HG03558 (cell line): ENCODE measurements around the gene LRRC73.
"Not testable (repeated sequence)": the region's sequence is repeated elsewhere in the genome, so short reads cannot be mapped to it uniquely, and the experiment has no call there.

ENCODE experiments used
- ATAC-seq: cut with Tn5 transposase; IDR thresholded peaks from one replicate; pipeline ENCODE4 v1.9.1; 2021; ENCODE audit warnings: moderate number of reproducible peaks; ENCODE audit not compliant: unreplicated experiment; ENCODE audit errors: extremely low read depth

LRRC73 gene

DNA sequence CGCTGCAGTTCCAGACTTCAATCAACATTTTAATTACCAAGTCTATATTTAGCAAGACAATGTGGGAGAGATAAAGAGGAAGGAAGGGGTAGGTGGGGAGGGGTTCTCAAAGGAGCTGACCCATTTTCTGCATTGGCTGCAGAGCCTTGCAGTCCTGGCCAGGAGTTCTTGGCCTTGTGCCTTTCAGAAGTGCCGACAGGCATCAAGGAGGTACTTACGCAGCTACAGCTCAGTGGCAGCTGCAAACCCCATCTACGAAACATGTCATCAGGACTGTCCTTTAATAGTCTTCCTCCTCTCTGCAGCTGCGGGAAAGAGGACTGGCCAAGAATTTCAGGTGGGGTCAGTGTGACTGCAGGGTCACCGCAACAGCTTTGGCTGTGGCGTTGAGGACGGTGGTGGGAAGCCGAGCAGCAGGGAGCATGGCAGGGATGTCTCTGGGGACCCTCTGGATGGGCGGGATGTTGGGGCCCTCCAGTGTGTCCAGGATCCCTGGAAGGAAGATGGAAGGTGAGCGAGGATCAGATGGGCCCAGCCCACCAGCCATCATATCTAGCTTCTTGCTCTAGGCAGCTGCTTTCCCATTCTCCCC is 1.8 kb upstream of the LRRC73 start:
- ATAC-seq, result no peak

DNA sequence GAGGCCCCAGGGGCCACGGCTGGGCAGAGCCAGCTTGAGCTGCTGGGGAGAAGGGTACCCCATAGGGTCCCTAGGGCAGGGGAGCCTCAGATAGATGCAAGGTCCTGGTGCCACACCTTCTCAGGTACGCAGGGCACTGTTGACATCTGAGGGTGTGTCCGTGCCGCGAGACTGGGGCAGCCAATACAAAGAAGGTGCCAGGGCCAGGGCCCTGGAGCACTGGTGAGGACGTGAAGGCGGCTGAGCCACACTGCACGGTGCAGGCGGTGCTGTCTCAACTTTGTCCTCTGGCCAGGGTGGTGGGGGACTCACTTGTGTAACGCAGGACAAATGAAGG is 649 bp upstream of the LRRC73 start:
- ATAC-seq, result no peak

DNA sequence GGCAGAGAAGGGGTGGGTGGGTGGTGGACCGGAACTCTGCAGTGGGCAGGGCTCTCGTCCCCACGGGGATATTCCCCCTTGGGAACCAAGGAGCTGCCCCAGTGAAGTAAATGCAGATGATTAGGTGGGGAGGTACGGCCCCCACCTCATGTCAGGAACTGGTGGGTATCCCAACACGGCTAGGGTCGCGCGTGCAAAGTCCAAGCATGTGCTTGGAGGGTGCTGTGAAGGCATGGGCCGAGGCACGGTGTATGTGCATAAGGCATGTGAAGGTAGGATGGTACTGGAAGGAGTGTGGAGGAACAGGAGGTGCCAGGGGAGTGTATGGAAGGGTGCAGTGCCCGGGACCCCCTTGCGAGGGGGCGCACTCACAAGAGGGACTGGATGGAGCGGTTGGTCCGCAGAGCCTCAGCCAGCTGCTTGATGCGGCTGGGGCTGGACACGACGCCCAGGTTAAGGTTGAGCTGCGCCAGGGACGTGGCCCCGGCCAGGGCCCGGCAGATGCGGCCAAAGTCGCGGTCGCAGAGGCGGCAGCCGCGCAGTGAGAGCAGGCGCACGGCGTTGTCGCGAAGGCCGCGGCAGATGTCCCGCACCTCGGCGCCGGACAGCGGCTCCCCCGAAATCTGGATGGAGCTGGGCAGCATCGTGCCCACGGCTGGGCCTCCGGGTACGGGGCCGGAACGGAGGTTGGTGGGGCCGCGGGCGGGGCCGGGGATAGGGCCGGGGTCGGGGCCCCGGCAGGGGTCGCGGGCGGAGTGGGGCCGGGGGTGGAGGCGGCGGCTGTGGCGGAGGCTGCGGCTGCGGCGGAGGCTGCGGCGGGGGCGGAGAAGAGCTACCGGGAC is 783 bp downstream of the LRRC73 start:
- no peak for ATAC-seq

DNA sequence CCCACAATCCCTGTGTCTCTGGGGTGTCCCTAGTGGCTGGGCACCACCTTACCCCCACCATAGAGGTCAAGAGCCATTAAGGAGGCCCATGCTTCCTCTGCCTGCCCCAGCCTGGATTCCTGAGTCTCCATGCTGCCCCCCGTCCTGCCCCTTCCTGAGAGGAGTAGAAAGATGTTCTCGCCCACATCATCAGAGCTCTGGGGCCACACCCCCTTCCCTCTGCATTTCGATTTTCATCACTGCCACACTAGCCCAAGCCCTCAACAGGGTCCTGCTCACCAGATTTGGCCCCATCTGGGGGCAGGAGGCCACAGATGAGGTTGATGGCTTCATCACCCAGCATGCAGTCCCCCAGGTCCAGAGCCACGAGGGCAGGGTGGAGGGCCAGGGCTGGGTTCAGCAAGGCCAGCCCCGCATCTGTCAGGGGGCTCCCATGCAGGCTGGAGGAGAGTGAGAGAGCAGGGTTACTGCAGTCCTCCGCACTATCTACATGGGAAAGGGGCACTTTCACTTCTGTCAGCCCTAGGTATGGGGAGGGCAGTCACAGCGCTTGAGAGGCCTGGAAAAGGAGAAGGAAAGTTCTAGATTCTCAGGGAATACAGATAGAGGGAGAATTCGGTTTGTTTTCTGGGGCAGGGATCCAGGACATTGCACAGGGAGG is 1.5 kb downstream of the LRRC73 start:
- ATAC-seq, result no peak

DNA sequence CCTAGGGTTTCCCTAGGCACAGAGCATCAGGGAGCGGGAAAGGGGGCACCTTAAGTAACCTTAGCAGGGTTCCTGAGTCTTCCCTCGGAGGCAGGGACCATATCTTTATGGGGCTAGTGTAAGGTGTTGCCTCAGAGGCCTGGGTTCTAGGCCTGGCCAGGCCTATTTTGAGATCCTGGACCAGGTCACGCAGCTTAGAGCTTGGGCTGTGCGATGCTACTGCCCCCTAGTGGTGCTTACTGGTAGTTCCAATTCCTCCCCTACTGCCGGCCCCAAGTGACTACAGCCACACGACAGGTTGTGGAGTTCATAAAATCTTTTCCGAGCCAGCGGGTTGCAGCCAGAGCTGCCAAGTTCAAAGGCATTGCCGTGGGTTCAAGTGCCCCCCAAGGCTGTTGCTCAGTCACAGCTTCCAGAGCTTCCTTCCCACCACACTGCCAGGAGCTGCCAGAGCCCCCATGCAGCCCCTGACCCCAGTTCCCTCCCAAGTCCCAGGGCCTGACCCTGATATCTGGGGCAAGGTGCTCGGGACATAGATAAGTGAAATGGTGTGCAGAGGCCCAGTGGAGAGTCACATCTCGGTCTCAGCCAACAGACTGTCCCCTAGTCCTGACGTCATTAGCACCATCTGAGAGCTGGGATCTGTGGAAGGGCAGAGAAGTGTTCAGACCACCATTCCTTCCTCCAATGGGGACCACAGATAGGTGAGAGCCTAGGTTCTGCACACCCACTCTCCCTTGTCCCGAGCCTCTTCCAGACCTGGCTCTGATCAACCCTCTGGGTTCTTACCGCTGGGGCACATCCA is 3.3 kb downstream of the LRRC73 start:
- ATAC-seq, result no peak

DNA sequence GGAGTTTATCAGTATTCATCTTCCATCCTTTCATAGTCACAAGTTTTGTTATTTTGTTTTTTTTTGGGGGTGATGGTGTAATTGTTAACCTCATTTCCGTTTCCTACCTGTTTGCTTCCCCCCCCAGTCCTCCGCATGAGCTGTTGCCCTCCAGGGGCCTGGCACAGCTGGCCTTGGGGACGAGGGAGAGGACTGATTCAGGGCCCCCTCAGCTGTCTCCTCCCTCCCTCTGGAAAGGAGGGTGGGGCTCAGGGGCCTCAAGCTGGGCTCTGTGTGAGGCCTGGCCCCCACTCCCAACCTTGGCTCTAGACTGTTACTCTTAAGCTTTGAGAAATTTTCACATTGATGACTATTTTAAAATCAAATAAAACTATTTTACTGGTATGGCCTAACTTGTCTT is 4.0 kb downstream of the LRRC73 start:
- ATAC-seq, result no peak

DNA sequence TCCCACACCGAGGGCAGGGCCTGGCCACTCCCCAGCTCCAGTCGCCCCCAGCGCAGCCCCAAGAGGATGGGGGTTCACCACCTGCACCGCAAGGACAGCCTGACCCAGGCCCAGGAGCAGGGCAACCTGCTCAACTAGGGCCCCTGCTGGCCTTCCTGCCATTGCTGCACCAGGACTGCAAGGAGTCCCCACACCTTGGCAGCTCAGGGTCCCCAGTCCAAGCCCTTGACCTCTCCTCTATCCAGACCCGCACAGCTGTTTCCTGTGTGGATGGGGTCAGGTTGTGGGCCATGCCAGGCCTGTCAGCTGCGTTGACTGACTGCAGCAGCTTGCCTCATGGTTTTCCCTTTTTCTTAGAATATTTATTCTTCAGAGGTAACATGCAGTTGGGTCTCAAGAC is 4.4 kb downstream of the LRRC73 start:
- ATAC-seq, result no peak

DNA sequence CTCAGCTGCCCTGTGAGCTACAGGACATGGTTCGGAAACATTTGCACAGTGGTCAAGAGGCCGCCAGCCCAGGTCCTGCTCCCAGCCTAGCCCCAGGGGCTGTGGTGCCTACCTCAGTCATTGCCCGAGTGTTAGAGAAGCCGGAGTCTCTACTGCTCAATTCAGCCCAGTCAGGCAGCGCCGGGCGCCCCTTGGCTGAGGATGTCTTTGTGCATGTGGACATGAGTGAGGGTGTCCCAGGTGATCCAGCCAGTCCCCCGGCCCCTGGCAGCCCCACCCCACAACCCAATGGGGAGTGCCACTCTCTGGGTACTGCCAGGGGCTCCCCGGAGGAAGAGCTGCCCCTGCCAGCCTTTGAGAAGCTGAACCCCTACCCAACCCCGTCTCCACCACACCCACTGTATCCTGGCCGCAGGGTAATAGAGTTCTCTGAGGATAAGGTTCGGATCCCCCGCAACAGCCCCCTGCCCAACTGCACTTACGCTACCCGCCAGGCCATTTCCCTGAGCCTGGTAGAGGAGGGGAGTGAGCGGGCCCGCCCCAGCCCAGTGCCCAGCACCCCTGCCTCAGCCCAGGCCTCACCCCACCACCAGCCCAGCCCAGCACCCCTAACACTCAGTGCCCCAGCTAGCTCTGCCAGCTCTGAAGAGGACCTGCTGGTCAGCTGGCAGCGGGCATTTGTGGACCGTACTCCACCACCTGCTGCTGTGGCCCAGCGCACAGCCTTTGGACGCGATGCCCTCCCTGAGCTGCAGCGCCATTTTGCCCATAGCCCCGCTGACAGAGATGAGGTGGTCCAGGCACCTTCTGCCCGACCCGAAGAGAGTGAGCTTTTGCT is 5.2 kb downstream of the LRRC73 start:
- no peak for ATAC-seq

DNA sequence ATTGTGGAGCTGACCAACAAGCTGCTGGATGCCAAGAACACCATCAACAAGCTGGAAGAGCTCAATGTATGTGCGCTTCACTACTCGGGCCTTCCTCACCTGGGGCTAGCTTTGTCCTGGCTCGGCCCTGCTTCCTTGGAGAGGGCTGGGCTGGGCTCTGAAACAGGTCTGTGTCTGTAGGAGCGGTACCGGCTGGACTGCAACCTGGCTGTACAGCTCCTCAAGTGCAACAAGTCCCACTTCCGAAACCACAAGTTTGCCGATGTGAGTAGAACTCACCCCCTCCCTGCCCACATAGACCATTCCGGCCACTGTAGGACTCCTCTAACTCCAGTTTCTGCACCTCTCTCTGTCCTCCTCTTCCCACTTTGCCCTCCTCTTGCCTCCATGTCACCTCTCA is 6.7 kb downstream of the LRRC73 start:
- ATAC-seq, result no peak

DNA sequence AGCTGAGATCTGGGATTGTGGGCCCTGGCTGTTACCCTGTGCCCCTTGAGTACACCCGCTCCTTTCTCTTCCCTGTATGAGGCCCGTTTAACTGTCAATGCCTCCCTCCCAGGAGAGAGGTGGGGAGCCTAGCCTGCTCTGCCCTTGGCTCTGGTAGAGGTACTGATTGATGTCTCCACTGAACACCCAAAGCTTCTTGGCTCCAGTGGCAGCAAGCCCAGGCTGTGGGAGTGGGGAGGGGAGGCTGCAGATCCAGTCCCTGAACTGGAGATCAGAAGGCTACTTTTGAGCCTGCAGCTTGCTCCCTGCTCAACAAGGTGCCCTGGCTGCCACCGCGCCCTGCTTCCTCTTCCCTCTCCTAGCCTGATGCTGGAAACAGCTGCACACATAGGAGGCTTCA is 7.5 kb downstream of the LRRC73 start:
- ATAC-seq, result no peak

DNA sequence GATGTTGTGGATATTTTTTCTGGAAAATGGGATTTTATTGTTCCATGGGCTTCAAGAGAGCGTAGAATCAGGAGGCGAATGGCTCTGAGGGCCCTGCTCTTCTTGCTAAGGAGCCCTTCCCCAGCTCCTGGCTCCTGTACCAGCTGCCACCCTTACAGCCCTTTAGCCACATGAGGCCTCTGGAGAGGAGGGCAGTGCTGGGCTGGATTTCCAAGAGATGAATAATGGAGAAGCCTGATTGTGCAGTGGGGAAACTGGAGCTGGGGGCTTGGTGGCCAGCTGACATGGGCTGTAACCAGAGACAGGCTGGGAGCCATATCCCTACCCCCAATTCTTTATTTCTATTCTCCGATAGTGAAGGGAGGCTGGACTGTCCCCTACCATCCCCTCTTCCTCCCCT is 9.2 kb downstream of the LRRC73 start:
- ATAC-seq, result no peak

DNA sequence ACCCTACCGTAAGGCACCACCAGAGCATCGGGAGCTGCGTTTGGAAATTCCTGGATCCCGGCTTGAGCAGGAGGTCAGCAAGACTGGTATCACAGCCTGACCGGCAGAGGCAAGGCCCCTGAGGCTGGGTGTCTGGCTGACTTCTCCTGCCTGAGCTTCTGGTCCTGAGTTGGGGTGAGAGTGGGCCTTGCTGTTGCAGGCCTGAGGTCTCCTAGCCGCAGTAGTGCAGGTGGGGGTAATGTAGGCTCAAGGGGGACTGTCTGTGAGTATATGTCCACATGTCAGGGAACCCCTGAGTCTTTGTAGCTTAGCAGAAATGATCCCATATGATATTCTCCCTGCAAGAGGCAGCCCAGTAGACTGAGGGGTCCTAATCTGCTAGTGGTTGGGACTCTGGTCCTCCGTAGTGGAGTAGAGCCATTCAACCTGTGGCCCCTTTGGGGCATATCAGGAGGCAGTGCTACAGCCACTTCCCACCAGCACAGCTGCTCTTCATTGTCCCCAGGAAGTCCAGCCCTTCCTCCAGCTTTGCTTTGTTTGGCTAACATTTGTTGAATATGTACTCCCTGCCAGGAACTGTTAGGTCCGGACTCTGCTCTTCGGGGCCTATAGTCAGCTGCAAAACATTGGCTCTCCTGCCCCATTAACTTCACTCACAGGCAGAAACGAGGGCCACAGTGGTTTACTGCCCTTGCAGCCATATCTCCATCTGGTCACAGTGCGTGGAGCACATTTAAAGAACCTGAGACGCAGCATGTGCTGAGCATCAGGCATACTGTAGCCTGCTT is 10.9 kb downstream of the LRRC73 start:
- ATAC-seq, result no peak

DNA sequence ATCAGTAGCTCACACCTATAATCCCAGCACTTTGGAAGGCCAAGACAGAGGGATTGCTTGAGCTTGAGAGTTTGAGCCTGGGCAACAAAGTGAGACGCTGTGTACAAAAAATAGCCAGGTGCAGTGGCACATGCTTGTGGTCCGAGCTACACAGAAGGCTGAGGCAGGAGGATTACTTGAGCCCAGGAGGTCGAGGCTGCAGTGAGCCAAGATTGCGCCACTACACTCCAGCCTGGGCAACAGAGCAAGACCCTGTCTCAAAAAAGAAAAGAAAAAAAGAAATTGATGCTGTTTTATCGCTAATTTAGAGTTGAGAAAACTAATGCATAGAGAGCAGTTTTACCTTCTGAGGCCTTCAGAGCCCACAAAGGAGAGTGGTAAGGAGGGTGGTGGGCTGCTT is 11.9 kb downstream of the LRRC73 start:
- not testable (repeated sequence) for ATAC-seq

DNA sequence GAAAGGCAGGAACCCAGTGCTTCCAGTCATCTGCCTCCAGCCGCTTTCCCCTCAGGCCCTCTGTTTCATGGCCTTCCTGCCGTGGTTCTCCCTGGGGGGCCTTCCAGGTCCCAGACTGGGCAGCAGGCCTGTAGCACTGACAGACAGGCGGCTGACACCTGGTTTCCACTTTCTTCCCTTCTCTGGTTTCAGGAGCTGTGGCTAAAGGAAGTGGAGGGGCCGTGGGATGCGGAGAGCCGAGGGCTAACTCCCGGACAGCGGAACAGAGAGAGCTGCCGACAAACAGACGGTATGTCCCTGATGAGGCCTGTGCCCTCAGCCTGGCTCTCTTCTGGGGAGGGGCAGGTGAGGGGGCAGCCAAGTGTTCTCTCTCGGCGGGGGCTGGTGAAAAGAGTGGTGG is 12.5 kb downstream of the LRRC73 start:
- ATAC-seq, result no peak

DNA sequence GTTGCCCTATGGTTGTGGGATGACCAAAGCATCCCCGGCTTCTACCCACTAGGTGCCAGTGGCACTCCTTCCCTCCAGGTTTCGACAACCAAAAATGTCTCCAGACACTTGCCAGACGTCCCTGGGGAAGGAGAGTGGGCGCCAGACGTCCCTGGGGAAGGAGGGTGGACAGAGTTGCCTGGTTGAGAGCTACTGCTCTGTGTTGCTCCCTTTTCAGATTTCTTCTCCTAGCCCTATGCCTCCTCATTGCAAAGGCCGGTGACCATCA is 13.1 kb downstream of the LRRC73 start:
- ATAC-seq, result no peak

DNA sequence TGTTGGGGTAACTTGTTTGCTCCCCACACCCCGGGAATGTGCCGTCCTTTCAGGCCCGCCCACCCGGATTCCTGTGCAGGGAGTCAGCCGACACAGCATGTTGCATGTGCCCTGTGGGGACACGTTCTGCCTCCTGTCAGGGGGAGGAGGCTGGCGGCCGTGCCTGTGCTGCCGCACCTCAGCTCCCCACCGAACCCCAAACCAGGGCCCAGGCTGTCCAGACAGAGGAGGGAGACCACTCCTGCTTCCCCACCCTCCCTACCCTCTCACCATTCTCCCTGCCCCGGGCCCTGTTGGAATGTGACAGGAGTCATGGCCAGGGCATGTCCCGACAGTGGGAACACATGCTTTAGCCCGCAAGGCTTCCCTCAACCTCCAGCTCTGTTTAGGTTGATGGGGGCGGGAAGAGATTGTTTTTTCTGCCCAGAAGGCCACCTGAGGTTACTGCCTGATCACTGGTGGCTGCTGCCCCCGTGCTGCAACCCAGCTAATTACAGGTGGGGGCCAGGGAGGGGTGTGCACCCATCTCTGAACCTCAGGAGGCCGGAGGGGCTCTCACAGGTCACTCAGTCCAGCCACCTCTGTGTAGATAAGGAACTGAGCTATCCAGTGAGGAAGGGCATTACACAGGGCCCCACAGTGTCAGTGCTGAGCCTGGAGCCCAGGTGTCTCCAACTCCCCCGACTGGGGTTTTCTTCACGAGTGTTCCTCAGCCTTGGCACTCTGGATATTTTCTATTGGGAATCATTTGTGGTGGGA is 13.6 kb downstream of the LRRC73 start:
- no peak for ATAC-seq

DNA sequence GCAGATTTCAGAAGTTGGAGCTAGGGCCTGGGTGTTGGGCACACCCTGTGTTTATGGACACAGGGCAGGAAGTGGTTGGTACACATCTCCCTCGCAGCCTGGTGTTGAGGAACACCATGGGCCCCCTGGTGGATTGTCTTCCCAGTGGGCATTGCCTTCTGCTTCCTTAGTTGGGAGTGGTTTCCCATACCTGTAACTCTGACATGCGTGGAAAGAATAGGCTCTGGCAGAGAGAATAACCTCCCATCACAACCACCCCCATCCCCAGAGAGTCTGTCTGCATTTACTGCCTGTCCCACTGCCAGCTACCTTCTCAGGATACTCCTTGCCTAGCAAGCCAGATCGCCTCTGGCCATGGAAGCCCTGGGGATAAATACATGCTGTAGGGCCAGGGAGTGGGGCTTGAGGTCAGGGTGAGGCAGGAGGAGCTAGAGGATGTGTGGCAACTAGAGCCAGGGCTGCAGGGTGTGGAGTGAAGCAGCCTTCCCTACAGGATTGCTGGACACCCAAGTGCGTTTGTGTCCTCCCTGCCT is 14.7 kb downstream of the LRRC73 start:
- ATAC-seq, result no peak

DNA sequence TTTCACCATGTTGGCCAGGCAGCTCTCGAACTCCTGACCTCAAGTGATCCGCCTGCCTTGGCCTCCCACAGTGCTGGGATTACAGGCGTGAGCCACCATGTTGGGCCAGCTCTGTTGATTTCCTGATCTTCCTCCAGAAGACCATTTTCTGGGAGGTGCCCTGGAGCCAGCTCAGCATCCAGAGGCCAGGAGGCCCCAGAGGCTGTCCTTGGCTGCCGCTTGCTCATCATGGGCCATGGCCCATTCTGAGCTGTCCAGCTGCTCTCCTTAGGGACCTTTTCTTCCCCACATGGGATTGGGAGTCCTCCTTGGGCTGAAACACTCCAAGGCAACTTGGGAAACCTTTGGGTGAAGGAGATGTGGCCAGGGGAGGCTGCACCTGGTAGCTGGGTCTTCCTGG is 15.4 kb downstream of the LRRC73 start:
- no peak for ATAC-seq

DNA sequence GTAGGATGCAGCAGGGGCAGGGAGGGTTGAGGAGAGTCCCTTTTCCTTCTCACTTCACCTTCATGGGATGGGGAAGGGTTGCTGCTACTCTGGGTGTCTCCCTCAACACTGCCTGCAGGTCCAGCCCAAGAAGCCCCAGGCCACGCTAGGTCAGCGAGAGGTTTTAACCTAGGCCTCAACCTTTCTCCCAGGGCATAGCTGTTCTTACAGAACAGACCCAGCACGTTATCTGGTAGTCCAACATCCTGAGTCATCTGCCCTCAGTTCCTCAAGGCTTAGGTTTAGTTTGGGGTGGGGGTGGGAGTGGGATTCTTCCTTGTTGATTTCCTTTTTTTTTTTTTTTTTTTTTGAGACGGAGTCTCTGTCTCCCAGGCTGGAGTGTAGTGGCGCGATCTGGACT is 15.8 kb downstream of the LRRC73 start:
- no peak for ATAC-seq
